ENCODE results near the gene KRT5. TPM values are rescaled to one million over a fixed set of nuclear protein-coding genes. Genes with fewer than 3 reads are reported as not detected.

Gene KRT5
- total and polyA plus RNA-seq, 2 donors (not counting 3 experiments of a cell fraction or from before 2014, with no cell fraction given): 0.32 to 0.86 TPM

- DNase-seq (ENCODE audit: low read depth, low spot score) (no peak), FAIRE-seq (no peak)
- Histone ChIP-seq H3K9me1 (replicated peaks; ENCODE audit: control insufficient read depth, extremely low read depth, insufficient read depth, low read length) (no peaks in the 10 kb centered on the region), H3K4me1 (ENCODE audit: control insufficient read depth, extremely low read depth, insufficient read depth, low read length) (no peaks in the 10 kb centered on the region), H3K9me3 (replicated peaks; ENCODE audit: control insufficient read depth, insufficient read depth, low read length) (no peaks in the 10 kb centered on the region), H3K79me2 (ENCODE audit: control insufficient read depth, insufficient read depth, low read length) (no peaks in the 10 kb centered on the region), H3K27ac (ENCODE audit: insufficient read depth, low read depth, low read length) (no peak overlapping the region), H4K20me1 (replicated peaks; ENCODE audit: control insufficient read depth, extremely low read depth, insufficient read depth, low read length) (no peaks in the 10 kb centered on the region), H2AFZ (ENCODE audit: low read depth, low read length) (no peak overlapping the region), H3K4me2 (ENCODE audit: insufficient read depth, low read length) (no peak overlapping the region), H3K36me3 (ENCODE audit: control insufficient read depth in 2 of 2, extremely low read depth in 1 of 2, insufficient read depth in 2 of 2, low read length in 2 of 2) (no peaks in the 10 kb centered on the region), H3K4me3 (replicated peaks in 1 of 3; ENCODE audit: insufficient read depth in 1 of 3, low read depth in 1 of 3, low read length in 3 of 3) (no peak overlapping the region), H3K27me3 (ENCODE audit: control insufficient read depth in 2 of 2, insufficient read depth in 2 of 2, low read length in 2 of 2) (peaks cover under 1 to 4% of the 10 kb centered on the region in 2 experiments), H3K9ac (replicated peaks; ENCODE audit: extremely low read depth, insufficient read depth, low read length) (no peak overlapping the region)
- dilution Hi-C loops (cut with MboI; ENCODE audit: extremely low pct_ligation_motif_present, low sequenced_read_pairs) (no loop called here), intact Hi-C loops (cut with micrococcal nuclease) (no loop called here)
- ChIA-PET CTCF (no interaction called here), POLR2A (no interaction called here)
- TF ChIP-seq GATA2 (IDR thresholded peaks at IDR 0.05; ENCODE audit: insufficient read depth, insufficient read length, low read depth, low read length) (no peak), MYC (IDR thresholded peaks at IDR 0.05; ENCODE audit: low read depth, low read length) (no peak), FOS (IDR thresholded peaks at IDR 0.05; ENCODE audit: borderline replicate concordance, insufficient read depth, low read length) (no peak), CTCF (IDR thresholded peaks at IDR 0.05; ENCODE audit: extremely low read depth in 1 of 2, insufficient read depth in 1 of 2, low read depth in 1 of 2, low read length in 2 of 2) (no peak), POLR2AphosphoS5 (IDR thresholded peaks at IDR 0.05; ENCODE audit: insufficient read depth, low read depth, low read length) (no peak), EZH2 (IDR thresholded peaks at IDR 0.05; ENCODE audit: borderline replicate concordance, low read depth, low read length, severe bottlenecking) (no peak), JUN (IDR thresholded peaks at IDR 0.05; ENCODE audit: borderline replicate concordance, insufficient read depth, insufficient read length, low read depth) (no peak), MAX (IDR thresholded peaks at IDR 0.05; ENCODE audit: insufficient read depth, insufficient read length) (no peak), POLR2A (IDR thresholded peaks at IDR 0.05; ENCODE audit: low read depth, low read length) (no peak)
- BruUV-seq (replicated peaks): no TSS peak
These were observed 38.7 kb upstream of the KRT5 start for GRCh38 chr12:52558781-52559445.
